Measurements from ENCODE around the gene B4GAT1. TPM values are rescaled to one million over a fixed set of nuclear protein-coding genes. Genes with fewer than 3 reads are reported as not detected.
"Not testable (repeated sequence)": the region's sequence is repeated elsewhere in the genome, so short reads cannot be mapped to it uniquely, and the experiment has no call there.

The B4GAT1 gene
- total RNA-seq, 1 experiment from 2014 or later = 22.8 TPM

DNA sequence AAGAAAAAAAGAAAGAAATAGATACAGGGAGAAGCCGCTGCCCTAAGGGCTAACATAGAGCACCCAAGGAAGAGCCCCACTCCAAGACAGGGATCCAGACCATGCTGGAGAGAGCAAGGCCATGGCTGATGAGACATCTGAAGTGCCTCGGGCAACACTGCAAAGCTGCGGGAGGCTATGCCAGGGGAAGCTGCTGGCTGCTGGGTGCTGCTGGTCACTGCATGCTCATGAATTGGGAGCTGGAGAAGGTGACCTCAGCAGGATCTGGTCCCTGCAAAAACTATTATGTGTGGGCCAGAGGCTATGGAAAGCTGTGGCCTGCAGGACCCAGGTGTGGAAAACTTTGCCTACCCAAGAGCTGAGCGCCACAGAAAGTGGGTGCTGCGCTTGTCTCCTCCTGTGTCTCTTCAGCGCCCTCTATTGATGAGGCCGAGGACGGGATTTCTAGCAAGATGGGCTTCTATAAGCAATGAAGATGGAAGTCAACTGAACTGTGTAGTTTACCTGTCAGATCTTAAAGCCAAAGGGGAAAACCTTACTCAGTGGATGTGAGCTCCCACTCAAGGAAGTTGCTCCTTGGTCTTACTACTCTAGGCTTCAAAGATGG, 41.5 kb upstream of the B4GAT1 start:
- H4K20me1 ChIP-seq (ENCODE audit: insufficient read depth) = no peaks in the 10 kb centered on the region
- H3K4me2 ChIP-seq = no peak overlapping the region
- intact Hi-C loops (cut with micrococcal nuclease; ENCODE audit: unreplicated experiment) = loop anchor here (1.0 to 5.0 kb wide), 2 partner anchors 77 to 167 kb away; no protein-coding TSS in a partner anchor
- H3K27me3 ChIP-seq (ENCODE audit: insufficient read depth, low read depth) = peaks cover 11% of the 10 kb centered on the region; the same call in 1 of the 2 replicates
- ChIA-PET POLR2A (ENCODE audit: unreplicated experiment) (interaction anchor here (0.5 to 0.6 kb wide), 3 partner anchors 13 to 385 kb away, joined by 5 to 6 read pairs (median 5); no protein-coding TSS in a partner anchor), CTCF (interaction anchor here (0.5 to 1.6 kb wide), 13 partner anchors 9 to 722 kb away, joined by 3 to 10 read pairs (median 4); partner anchors contain the start of genes RIN1 and YIF1A)
- no peaks in the 10 kb centered on the region for H3K9me3 ChIP-seq (ENCODE audit: insufficient read depth, low read depth)
- H3K79me2 ChIP-seq (ENCODE audit: low read depth) = no peaks in the 10 kb centered on the region
- no peaks in the 10 kb centered on the region for H3K4me1 ChIP-seq (replicated peaks; ENCODE audit: insufficient read depth)
- BruUV-seq (replicated peaks) = no TSS peak
- H3K36me3 ChIP-seq (ENCODE audit: low read depth) = no peaks in the 10 kb centered on the region
- no peak overlapping the region for H2AFZ ChIP-seq
- no peak overlapping the region for H3K27ac ChIP-seq
- peaks cover under 1% of the 10 kb centered on the region for H3F3A ChIP-seq (ENCODE audit: insufficient read depth, low read depth)
- H3K4me3 ChIP-seq = no peak overlapping the region
- H3K9me2 ChIP-seq (ENCODE audit: insufficient read depth) = no peaks in the 10 kb centered on the region
- peak; percentile 57 to 77 for DNase-seq
- TF ChIP-seq EZH2 (IDR thresholded peaks at IDR 0.05; ENCODE audit: low read depth) = no peak
- TF ChIP-seq, protein P1, sequence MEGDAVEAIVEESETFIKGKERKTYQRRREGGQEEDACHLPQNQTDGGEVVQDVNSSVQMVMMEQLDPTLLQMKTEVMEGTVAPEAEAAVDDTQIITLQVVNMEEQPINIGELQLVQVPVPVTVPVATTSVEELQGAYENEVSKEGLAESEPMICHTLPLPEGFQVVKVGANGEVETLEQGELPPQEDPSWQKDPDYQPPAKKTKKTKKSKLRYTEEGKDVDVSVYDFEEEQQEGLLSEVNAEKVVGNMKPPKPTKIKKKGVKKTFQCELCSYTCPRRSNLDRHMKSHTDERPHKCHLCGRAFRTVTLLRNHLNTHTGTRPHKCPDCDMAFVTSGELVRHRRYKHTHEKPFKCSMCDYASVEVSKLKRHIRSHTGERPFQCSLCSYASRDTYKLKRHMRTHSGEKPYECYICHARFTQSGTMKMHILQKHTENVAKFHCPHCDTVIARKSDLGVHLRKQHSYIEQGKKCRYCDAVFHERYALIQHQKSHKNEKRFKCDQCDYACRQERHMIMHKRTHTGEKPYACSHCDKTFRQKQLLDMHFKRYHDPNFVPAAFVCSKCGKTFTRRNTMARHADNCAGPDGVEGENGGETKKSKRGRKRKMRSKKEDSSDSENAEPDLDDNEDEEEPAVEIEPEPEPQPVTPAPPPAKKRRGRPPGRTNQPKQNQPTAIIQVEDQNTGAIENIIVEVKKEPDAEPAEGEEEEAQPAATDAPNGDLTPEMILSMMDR (conservative IDR thresholded peaks at IDR 0.05) = peak; percentile 82

DNA sequence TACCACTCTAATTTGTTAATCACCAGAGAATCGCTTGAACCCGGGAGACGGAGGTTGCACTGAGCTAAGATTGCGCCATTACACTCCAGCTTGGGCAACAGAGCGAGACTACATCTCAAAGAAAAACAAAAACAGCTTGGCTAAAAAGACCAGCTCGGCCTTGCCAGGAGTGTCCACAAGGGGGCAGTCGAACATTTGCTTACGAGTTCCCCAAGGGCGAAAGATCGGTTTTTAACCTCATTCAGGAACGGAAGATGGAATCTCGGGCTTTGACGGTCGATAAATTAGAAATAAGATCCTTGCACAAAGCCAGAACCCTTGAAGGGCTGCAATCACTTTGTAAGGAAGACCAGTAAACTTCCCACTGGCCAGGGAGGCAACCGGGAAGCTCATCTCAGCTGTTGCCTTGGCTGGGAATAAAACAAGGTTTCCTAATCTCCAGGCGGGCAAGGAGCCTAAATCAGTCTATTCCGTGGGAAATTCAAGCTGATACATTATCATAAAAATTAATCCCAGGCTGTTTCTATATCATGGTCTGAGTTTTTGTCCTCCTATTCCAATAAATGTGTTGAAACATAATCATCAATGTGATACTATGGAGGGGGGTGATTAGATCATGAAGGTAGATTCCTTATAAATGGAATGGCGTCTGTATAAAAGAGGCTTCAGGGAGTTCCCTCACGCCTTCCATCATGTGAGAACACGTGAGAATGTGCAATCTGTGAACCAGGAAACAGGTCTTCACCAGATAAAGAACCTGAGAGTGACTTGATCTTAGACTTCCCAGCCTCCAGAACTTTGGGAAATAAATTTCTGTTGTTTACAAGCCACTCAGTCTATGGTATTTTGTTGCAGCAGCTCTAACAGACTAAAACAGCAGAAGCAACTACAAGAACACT, 39.0 kb upstream of the B4GAT1 start:
- Histone ChIP-seq H3K36me3 (ENCODE audit: low read depth) (no peaks in the 10 kb centered on the region), H3K4me3 (peak overlapping the region; percentile 37; the same call in 1 of the 2 replicates), H3K9me2 (ENCODE audit: insufficient read depth) (no peaks in the 10 kb centered on the region), H3K9me3 (ENCODE audit: insufficient read depth, low read depth) (no peaks in the 10 kb centered on the region), H3F3A (ENCODE audit: insufficient read depth, low read depth) (peaks cover 1% of the 10 kb centered on the region), H3K4me1 (replicated peaks; ENCODE audit: insufficient read depth) (no peaks in the 10 kb centered on the region), H4K20me1 (ENCODE audit: insufficient read depth) (no peaks in the 10 kb centered on the region), H3K4me2 (peak overlapping the region; percentile 75), H2AFZ (peak overlapping the region; percentile 71; the same call in 1 of the 2 replicates), H3K79me2 (ENCODE audit: low read depth) (no peaks in the 10 kb centered on the region), H3K27me3 (ENCODE audit: insufficient read depth, low read depth) (peaks cover 6% of the 10 kb centered on the region; the same call in 1 of the 2 replicates), H3K27ac (no peak overlapping the region)
- CTCF ChIA-PET = interaction anchor here (0.7 to 1.5 kb wide), 12 partner anchors 9 to 292 kb away, joined by 3 to 15 read pairs (median 7); partner anchors contain the start of genes RBM4B, RIN1 and SLC29A2
- no peak for TF ChIP-seq EZH2 (IDR thresholded peaks at IDR 0.05; ENCODE audit: low read depth)
- TF ChIP-seq, protein P1 (conservative IDR thresholded peaks at IDR 0.05) = peak; percentile 97
- POLR2A ChIA-PET (ENCODE audit: unreplicated experiment) = interaction anchor here (0.6 to 1.0 kb wide), 2 partner anchors 74 to 292 kb away, joined by 7 to 11 read pairs; no protein-coding TSS in a partner anchor
- intact Hi-C loops (cut with micrococcal nuclease; ENCODE audit: unreplicated experiment) = loop anchor here (2.0 to 5.0 kb wide), 2 partner anchors 16 to 164 kb away; partner anchors contain the start of gene SLC29A2
- peak; percentile 79 to 82 for DNase-seq
- no TSS peak for BruUV-seq (replicated peaks)

DNA sequence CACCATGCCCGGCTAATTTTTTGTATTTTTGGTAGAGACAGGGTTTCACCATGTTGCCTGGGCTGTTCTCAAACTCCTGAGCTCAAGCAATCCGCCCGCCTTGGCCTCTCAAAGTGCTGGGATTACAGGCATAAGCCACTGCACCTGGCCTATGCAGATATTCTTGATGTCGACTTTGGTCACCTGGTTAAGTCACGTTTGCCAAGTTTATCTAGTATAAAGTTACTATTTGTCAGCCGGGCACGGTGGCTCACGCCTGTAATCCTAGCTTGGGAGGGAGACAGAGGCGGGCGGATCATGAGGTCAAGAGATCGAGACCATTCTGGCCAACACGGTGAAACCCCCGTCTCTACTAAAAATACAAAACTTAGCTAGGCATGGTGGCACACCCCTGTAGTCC, 36.9 kb upstream of the B4GAT1 start:
- H4K20me1 ChIP-seq (ENCODE audit: insufficient read depth); H3K79me2 ChIP-seq (ENCODE audit: low read depth); POLR2A ChIA-PET (ENCODE audit: unreplicated experiment); H3K9me3 ChIP-seq (ENCODE audit: insufficient read depth, low read depth); H2AFZ ChIP-seq; H3K27me3 ChIP-seq (ENCODE audit: insufficient read depth, low read depth); H3K4me1 ChIP-seq (replicated peaks; ENCODE audit: insufficient read depth); H3K4me2 ChIP-seq; intact Hi-C loops (cut with micrococcal nuclease; ENCODE audit: unreplicated experiment); H3K27ac ChIP-seq; H3K9me2 ChIP-seq (ENCODE audit: insufficient read depth); H3K4me3 ChIP-seq; BruUV-seq (replicated peaks); H3K36me3 ChIP-seq (ENCODE audit: low read depth); DNase-seq: not testable (repeated sequence)
- CTCF ChIA-PET = interaction anchor here (0.6 to 0.7 kb wide), 2 partner anchors 11 to 72 kb away, joined by 3 to 4 read pairs; no protein-coding TSS in a partner anchor
- peaks cover 12% of the 10 kb centered on the region for H3F3A ChIP-seq (ENCODE audit: insufficient read depth, low read depth)

DNA sequence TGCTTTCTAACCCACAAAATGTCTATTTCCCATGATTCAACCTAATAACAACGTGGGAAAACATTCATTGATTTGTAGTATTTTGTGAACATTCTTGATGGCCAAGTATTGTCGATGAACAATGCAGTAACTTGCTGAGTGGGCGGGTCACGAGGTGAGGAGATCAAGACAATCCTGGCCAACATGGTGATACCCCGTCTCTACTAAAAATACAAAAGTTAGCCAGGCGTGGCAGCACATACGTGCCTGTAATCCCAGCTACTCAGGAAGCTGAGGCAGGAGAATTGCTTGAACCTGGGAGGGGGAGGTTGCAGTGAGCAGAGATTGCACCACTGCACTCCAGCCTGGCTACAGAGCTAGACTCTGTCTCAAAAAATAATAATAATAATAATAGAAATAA, 32.8 kb upstream of the B4GAT1 start:
- peaks cover 12% of the 10 kb centered on the region for H3F3A ChIP-seq (ENCODE audit: insufficient read depth, low read depth)
- H3K27ac ChIP-seq; H4K20me1 ChIP-seq (ENCODE audit: insufficient read depth); H2AFZ ChIP-seq; H3K4me1 ChIP-seq (replicated peaks; ENCODE audit: insufficient read depth); H3K4me3 ChIP-seq; DNase-seq; H3K9me2 ChIP-seq (ENCODE audit: insufficient read depth); intact Hi-C loops (cut with micrococcal nuclease; ENCODE audit: unreplicated experiment); H3K9me3 ChIP-seq (ENCODE audit: insufficient read depth, low read depth); BruUV-seq (replicated peaks); H3K79me2 ChIP-seq (ENCODE audit: low read depth); H3K36me3 ChIP-seq (ENCODE audit: low read depth); H3K27me3 ChIP-seq (ENCODE audit: insufficient read depth, low read depth): not testable (repeated sequence)
- 0 out of 2 replicates have a peak overlapping the region, but pooled peaks have one; percentile 0 for H3K4me2 ChIP-seq
- ChIA-PET POLR2A (ENCODE audit: unreplicated experiment) (interaction anchor here (0.6 kb wide), 1 partner anchor 69 kb away, joined by 7 read pairs; no protein-coding TSS in a partner anchor), CTCF (interaction anchor here (0.7 to 1.1 kb wide), 2 partner anchors 9 to 47 kb away, joined by 4 read pairs; no protein-coding TSS in a partner anchor)

DNA sequence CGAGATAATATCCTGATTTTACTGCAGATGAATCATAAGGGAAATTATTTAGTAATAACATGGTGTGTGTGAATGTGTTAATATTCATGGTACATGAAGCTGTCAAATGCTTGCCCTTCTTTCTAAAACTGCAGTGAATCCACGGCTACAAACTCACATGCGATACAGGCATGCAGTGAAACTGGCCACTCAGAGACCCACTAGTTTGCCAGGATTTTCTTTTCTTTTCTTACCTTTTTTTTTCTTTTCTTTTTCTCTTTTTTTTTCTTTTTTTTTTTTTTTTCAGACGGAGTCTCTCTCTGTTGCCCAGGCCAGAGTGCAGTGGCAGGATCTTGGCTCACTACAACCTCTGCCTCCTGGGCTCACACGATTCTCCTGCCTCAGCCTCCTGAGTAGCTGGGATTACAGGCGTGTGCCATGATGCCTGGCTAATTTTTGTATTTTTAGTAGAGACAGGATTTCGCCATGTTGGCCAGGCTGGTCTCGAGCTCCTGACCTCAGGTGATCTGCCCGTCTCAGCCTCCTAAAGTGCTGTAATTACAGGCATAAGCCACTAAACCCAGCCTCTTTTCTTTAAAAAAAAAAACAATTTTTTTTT, 26.4 kb upstream of the B4GAT1 start:
- Histone ChIP-seq H3K79me2 (ENCODE audit: low read depth) (peaks cover 24% of the 10 kb centered on the region), H3F3A (ENCODE audit: insufficient read depth, low read depth) (peaks cover 32% of the 10 kb centered on the region), H4K20me1 (ENCODE audit: insufficient read depth) (peaks cover 13% of the 10 kb centered on the region), H3K4me1 (replicated peaks; ENCODE audit: insufficient read depth) (peaks cover 24% of the 10 kb centered on the region)
- H3K27me3 ChIP-seq (ENCODE audit: insufficient read depth, low read depth); H2AFZ ChIP-seq; H3K4me2 ChIP-seq; BruUV-seq (replicated peaks); DNase-seq; H3K4me3 ChIP-seq; H3K27ac ChIP-seq; POLR2A ChIA-PET (ENCODE audit: unreplicated experiment); H3K9me2 ChIP-seq (ENCODE audit: insufficient read depth); H3K9me3 ChIP-seq (ENCODE audit: insufficient read depth, low read depth); H3K36me3 ChIP-seq (ENCODE audit: low read depth): not testable (repeated sequence)
- intact Hi-C loops (cut with micrococcal nuclease; ENCODE audit: unreplicated experiment) = loop anchor here (5.0 kb wide), 1 partner anchor 61 kb away; no protein-coding TSS in a partner anchor
- CTCF ChIA-PET = interaction anchor here (0.7 to 1.2 kb wide), 5 partner anchors 10 to 876 kb away, joined by 4 to 15 read pairs (median 7); no protein-coding TSS in a partner anchor
